ENCODE measurements around the gene MGAT4C.

Gene MGAT4C

DNA sequence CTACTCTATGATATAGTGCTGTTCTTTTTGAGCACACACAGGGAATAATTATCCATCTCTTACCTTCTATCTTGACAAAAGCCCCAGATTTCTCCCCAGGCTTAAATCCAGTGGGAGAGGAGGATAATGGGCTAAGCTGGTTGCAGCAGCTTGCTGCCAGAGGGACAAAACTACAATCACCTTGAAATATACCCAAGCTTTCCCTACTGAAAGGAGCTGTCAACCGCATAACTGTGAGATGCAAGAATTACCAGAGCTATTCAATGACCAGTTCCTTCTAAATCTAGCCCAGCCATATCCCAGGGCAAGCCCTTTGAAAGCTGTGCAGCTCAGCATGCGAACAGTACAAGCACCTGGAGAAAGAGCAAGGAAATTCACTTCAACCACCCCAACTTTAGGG, 943 bp upstream of the MGAT4C start:
- Histone ChIP-seq H3K36me3 (ENCODE audit: insufficient read depth) (no peaks in the 10 kb centered on the region), H2AFZ (ENCODE audit: low read depth) (no peak overlapping the region), H3K4me3 (IDR thresholded peaks at IDR 0.05; ENCODE audit: insufficient read depth, low read depth, low read length) (no peak overlapping the region), H4K20me1 (ENCODE audit: insufficient read depth) (no peaks in the 10 kb centered on the region), H3K79me2 (ENCODE audit: insufficient read depth, low read depth) (no peaks in the 10 kb centered on the region), H3K27me3 (ENCODE audit: insufficient read depth, low read depth) (no peaks in the 10 kb centered on the region), H3K9ac (no peak overlapping the region), H3K27ac (no peak overlapping the region), H3K4me2 (no peak overlapping the region), H3K4me1 (ENCODE audit: low read depth, poor library complexity, severe bottlenecking) (no peaks in the 10 kb centered on the region)
- TF ChIP-seq, protein P1, sequence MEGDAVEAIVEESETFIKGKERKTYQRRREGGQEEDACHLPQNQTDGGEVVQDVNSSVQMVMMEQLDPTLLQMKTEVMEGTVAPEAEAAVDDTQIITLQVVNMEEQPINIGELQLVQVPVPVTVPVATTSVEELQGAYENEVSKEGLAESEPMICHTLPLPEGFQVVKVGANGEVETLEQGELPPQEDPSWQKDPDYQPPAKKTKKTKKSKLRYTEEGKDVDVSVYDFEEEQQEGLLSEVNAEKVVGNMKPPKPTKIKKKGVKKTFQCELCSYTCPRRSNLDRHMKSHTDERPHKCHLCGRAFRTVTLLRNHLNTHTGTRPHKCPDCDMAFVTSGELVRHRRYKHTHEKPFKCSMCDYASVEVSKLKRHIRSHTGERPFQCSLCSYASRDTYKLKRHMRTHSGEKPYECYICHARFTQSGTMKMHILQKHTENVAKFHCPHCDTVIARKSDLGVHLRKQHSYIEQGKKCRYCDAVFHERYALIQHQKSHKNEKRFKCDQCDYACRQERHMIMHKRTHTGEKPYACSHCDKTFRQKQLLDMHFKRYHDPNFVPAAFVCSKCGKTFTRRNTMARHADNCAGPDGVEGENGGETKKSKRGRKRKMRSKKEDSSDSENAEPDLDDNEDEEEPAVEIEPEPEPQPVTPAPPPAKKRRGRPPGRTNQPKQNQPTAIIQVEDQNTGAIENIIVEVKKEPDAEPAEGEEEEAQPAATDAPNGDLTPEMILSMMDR (conservative IDR thresholded peaks at IDR 0.05; ENCODE audit: low read depth, low read length), result no peak

DNA sequence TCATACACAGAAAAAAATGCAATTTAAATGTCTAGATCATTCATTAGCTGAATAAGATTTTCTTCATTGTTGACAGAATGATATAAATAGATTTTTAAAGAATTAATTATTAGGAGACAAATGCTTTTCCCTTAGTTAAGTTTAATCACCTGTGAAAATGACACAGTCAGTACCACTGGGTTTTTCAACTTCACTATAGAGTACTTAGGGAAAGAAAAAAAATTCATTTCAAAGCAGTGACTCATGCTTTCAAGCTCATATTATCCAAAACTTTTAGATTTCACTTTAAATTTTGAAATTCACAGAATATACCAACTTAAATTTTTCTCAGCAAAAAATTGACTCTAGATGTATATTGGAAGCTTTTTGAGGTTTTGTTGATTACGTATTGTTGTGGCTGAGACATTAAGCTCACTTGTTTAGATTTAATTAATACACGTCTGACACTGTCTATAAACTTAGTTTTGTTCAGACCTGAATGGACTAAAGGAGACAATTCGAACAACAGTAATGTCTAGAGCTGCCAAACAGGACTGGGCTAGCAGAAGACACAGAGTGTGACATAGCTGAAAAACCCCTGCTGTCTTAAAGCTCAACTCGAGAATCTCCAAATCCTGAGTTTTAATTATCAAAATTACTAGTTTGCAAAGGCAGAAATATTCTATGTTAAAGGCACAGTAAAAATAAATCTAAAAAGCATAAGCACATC, 1.6 kb downstream of the MGAT4C start:
- Histone ChIP-seq H3K79me2 (ENCODE audit: insufficient read depth, low read depth) (no peaks in the 10 kb centered on the region), H3K27me3 (ENCODE audit: insufficient read depth, low read depth) (no peaks in the 10 kb centered on the region), H3K4me3 (IDR thresholded peaks at IDR 0.05; ENCODE audit: insufficient read depth, low read depth, low read length) (no peak overlapping the region), H3K4me1 (ENCODE audit: low read depth, poor library complexity, severe bottlenecking) (no peaks in the 10 kb centered on the region), H3K4me2 (no peak overlapping the region), H3K36me3 (ENCODE audit: insufficient read depth) (no peaks in the 10 kb centered on the region), H3K9ac (no peak overlapping the region), H3K27ac (no peak overlapping the region), H4K20me1 (ENCODE audit: insufficient read depth) (no peaks in the 10 kb centered on the region), H2AFZ (ENCODE audit: low read depth) (no peak overlapping the region)
- TF ChIP-seq, protein P1 (conservative IDR thresholded peaks at IDR 0.05; ENCODE audit: low read depth, low read length), result no peak

GRCh38 chr12:86249851-86250250, 6.3 kb downstream of the MGAT4C start:
- Histone ChIP-seq H3K9ac (no peak overlapping the region), H4K20me1 (ENCODE audit: insufficient read depth) (no peaks in the 10 kb centered on the region), H3K27ac (no peak overlapping the region), H3K4me1 (ENCODE audit: low read depth, poor library complexity, severe bottlenecking) (no peaks in the 10 kb centered on the region), H3K27me3 (ENCODE audit: insufficient read depth, low read depth) (no peaks in the 10 kb centered on the region), H2AFZ (ENCODE audit: low read depth) (no peak overlapping the region), H3K79me2 (ENCODE audit: insufficient read depth, low read depth) (no peaks in the 10 kb centered on the region), H3K4me2 (no peak overlapping the region), H3K36me3 (ENCODE audit: insufficient read depth) (no peaks in the 10 kb centered on the region), H3K4me3 (IDR thresholded peaks at IDR 0.05; ENCODE audit: insufficient read depth, low read depth, low read length) (no peak overlapping the region)
- TF ChIP-seq, protein P1 (conservative IDR thresholded peaks at IDR 0.05; ENCODE audit: low read depth, low read length), result no peak

DNA sequence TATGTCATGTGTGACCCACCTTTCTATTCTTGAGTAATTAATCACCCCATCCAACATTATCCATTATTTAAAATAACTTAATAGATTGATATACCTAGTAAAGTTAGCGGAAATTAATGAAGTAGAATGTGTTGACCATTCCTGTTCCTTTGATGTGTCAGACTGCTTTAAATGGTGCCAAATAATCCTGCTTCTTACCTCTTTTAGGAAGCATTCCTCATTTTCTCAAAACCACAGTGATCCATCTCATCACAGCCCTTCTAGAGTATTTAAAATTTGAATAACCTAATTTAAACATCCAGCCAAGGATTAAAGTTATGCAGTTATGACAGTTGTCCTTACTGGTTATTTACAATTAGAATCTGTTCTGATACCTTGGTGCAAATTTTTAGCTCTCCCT, 6.9 kb downstream of the MGAT4C start:
- no peaks in the 10 kb centered on the region for H3K27me3 ChIP-seq (ENCODE audit: insufficient read depth, low read depth)
- H3K79me2 ChIP-seq (ENCODE audit: insufficient read depth, low read depth), result no peaks in the 10 kb centered on the region
- H3K9ac ChIP-seq, result no peak overlapping the region
- no peaks in the 10 kb centered on the region for H4K20me1 ChIP-seq (ENCODE audit: insufficient read depth)
- no peak overlapping the region for H2AFZ ChIP-seq (ENCODE audit: low read depth)
- no peak overlapping the region for H3K27ac ChIP-seq
- no peaks in the 10 kb centered on the region for H3K36me3 ChIP-seq (ENCODE audit: insufficient read depth)
- no peaks in the 10 kb centered on the region for H3K4me1 ChIP-seq (ENCODE audit: low read depth, poor library complexity, severe bottlenecking)
- TF ChIP-seq, protein P1 (conservative IDR thresholded peaks at IDR 0.05; ENCODE audit: low read depth, low read length), result no peak
- no peak overlapping the region for H3K4me3 ChIP-seq (IDR thresholded peaks at IDR 0.05; ENCODE audit: insufficient read depth, low read depth, low read length)
- no peak overlapping the region for H3K4me2 ChIP-seq
